Measurements from ENCODE around the gene CD93.

CD93 gene

DNA sequence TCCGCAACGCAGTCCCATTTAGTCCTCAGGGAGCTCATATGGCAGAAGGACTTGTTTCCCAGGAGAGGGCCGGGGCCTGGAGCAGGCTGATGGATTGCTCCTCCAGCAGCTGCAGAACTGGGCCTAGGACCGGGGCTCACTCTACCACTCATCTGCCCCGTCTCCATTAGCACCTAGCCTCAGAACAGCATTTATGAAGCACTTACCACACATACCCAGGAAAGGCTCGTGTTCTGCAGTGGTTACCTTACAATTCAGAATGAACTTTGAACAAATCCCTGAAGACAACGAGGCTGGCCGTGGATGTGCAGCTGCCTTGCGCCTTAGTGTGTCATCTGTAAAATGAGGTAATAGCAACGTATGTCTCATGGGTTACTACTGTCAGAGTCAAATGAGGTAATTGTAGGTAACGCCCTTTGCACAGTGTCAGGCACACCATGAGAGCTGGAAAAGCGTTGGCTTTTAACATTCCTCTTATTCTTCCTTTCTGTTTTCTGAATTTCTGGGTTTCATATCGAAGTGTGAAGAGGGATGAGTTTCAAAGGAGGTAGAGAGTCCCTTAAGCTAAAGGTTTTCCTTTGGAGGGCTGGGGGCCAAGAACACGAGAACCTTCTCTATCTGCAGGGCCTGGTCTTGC is 46.3 kb upstream of the CD93 start:
- no peak for ATAC-seq
- TF ChIP-seq RARB (CRISPR knock-in tag; IDR thresholded peaks at IDR 0.05) (no peak), ZNF8 (CRISPR knock-in tag; IDR thresholded peaks at IDR 0.05) (no peak), ZNF70 (CRISPR knock-in tag; IDR thresholded peaks at IDR 0.05) (no peak), TOX (CRISPR knock-in tag; IDR thresholded peaks at IDR 0.05; ENCODE audit: borderline replicate concordance) (no peak), TCF4 (CRISPR knock-in tag; IDR thresholded peaks at IDR 0.05; ENCODE audit: borderline replicate concordance) (no peak)
- TF ChIP-seq, protein P1, sequence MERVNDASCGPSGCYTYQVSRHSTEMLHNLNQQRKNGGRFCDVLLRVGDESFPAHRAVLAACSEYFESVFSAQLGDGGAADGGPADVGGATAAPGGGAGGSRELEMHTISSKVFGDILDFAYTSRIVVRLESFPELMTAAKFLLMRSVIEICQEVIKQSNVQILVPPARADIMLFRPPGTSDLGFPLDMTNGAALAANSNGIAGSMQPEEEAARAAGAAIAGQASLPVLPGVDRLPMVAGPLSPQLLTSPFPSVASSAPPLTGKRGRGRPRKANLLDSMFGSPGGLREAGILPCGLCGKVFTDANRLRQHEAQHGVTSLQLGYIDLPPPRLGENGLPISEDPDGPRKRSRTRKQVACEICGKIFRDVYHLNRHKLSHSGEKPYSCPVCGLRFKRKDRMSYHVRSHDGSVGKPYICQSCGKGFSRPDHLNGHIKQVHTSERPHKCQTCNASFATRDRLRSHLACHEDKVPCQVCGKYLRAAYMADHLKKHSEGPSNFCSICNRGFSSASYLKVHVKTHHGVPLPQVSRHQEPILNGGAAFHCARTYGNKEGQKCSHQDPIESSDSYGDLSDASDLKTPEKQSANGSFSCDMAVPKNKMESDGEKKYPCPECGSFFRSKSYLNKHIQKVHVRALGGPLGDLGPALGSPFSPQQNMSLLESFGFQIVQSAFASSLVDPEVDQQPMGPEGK (CRISPR knock-in tag; IDR thresholded peaks at IDR 0.05; ENCODE audit: borderline replicate concordance), result no peak

DNA sequence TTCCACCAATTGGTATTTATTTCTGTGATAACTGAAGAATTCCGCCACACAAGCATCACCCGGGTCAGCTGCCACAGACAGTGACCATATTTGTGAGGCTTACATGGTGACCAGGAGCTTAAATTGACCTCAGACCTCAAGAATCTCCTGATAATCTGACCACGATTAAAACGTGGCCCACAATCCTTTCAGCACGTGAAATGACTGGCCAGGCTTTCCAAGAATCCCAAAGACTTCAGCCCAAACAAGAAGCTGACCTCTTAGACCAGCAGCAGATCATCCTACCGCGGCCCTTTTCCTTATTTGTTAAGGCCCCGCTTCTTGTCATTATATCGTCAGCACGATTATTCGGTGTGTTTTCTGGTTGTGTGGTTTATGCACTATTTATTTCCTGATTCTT is 45.6 kb upstream of the CD93 start:
- no peak for ATAC-seq
- TF ChIP-seq RARB (CRISPR knock-in tag; IDR thresholded peaks at IDR 0.05) (no peak), SNAI2 (CRISPR knock-in tag; IDR thresholded peaks at IDR 0.05) (no peak), ZNF565 (CRISPR knock-in tag; conservative IDR thresholded peaks at IDR 0.05; ENCODE audit: low read depth) (no peak), BACH2 (CRISPR knock-in tag; IDR thresholded peaks at IDR 0.05; ENCODE audit: borderline replicate concordance) (no peak), ZNF8 (CRISPR knock-in tag; IDR thresholded peaks at IDR 0.05) (no peak), PPARA (CRISPR knock-in tag; IDR thresholded peaks at IDR 0.05; ENCODE audit: borderline replicate concordance) (no peak), ZFP30 (CRISPR knock-in tag; IDR thresholded peaks at IDR 0.05) (no peak), ESRRG (CRISPR knock-in tag; IDR thresholded peaks at IDR 0.05) (no peak), ZFP3 (CRISPR knock-in tag; IDR thresholded peaks at IDR 0.05) (no peak), ISL1 (CRISPR knock-in tag; IDR thresholded peaks at IDR 0.05) (no peak), ARNTL (CRISPR knock-in tag; IDR thresholded peaks at IDR 0.05; ENCODE audit: borderline replicate concordance, low read depth) (no peak), ZNF70 (CRISPR knock-in tag; IDR thresholded peaks at IDR 0.05) (no peak), TCF4 (CRISPR knock-in tag; IDR thresholded peaks at IDR 0.05; ENCODE audit: borderline replicate concordance) (no peak), OSR1 (CRISPR knock-in tag; IDR thresholded peaks at IDR 0.05) (no peak), TOX (CRISPR knock-in tag; IDR thresholded peaks at IDR 0.05; ENCODE audit: borderline replicate concordance) (no peak)
- TF ChIP-seq, protein P2, sequence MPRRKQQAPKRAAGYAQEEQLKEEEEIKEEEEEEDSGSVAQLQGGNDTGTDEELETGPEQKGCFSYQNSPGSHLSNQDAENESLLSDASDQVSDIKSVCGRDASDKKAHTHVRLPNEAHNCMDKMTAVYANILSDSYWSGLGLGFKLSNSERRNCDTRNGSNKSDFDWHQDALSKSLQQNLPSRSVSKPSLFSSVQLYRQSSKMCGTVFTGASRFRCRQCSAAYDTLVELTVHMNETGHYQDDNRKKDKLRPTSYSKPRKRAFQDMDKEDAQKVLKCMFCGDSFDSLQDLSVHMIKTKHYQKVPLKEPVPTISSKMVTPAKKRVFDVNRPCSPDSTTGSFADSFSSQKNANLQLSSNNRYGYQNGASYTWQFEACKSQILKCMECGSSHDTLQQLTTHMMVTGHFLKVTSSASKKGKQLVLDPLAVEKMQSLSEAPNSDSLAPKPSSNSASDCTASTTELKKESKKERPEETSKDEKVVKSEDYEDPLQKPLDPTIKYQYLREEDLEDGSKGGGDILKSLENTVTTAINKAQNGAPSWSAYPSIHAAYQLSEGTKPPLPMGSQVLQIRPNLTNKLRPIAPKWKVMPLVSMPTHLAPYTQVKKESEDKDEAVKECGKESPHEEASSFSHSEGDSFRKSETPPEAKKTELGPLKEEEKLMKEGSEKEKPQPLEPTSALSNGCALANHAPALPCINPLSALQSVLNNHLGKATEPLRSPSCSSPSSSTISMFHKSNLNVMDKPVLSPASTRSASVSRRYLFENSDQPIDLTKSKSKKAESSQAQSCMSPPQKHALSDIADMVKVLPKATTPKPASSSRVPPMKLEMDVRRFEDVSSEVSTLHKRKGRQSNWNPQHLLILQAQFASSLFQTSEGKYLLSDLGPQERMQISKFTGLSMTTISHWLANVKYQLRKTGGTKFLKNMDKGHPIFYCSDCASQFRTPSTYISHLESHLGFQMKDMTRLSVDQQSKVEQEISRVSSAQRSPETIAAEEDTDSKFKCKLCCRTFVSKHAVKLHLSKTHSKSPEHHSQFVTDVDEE (CRISPR knock-in tag; IDR thresholded peaks at IDR 0.05), result no peak
- TF ChIP-seq, protein P3, sequence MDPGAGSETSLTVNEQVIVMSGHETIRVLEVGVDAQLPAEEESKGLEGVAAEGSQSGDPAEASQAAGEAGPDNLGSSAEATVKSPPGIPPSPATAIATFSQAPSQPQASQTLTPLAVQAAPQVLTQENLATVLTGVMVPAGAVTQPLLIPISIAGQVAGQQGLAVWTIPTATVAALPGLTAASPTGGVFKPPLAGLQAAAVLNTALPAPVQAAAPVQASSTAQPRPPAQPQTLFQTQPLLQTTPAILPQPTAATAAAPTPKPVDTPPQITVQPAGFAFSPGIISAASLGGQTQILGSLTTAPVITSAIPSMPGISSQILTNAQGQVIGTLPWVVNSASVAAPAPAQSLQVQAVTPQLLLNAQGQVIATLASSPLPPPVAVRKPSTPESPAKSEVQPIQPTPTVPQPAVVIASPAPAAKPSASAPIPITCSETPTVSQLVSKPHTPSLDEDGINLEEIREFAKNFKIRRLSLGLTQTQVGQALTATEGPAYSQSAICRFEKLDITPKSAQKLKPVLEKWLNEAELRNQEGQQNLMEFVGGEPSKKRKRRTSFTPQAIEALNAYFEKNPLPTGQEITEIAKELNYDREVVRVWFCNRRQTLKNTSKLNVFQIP (CRISPR knock-in tag; IDR thresholded peaks at IDR 0.05; ENCODE audit: borderline replicate concordance, low read depth), result no peak
- TF ChIP-seq, protein P1 (CRISPR knock-in tag; IDR thresholded peaks at IDR 0.05; ENCODE audit: borderline replicate concordance), result no peak
- TF ChIP-seq, protein P4, sequence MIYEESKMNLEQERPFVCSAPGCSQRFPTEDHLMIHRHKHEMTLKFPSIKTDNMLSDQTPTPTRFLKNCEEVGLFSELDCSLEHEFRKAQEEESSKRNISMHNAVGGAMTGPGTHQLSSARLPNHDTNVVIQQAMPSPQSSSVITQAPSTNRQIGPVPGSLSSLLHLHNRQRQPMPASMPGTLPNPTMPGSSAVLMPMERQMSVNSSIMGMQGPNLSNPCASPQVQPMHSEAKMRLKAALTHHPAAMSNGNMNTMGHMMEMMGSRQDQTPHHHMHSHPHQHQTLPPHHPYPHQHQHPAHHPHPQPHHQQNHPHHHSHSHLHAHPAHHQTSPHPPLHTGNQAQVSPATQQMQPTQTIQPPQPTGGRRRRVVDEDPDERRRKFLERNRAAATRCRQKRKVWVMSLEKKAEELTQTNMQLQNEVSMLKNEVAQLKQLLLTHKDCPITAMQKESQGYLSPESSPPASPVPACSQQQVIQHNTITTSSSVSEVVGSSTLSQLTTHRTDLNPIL (CRISPR knock-in tag; IDR thresholded peaks at IDR 0.05; ENCODE audit: low read depth), result no peak
- TF ChIP-seq, protein P5, sequence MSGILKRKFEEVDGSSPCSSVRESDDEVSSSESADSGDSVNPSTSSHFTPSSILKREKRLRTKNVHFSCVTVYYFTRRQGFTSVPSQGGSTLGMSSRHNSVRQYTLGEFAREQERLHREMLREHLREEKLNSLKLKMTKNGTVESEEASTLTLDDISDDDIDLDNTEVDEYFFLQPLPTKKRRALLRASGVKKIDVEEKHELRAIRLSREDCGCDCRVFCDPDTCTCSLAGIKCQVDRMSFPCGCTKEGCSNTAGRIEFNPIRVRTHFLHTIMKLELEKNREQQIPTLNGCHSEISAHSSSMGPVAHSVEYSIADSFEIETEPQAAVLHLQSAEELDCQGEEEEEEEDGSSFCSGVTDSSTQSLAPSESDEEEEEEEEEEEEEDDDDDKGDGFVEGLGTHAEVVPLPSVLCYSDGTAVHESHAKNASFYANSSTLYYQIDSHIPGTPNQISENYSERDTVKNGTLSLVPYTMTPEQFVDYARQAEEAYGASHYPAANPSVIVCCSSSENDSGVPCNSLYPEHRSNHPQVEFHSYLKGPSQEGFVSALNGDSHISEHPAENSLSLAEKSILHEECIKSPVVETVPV (CRISPR knock-in tag; IDR thresholded peaks at IDR 0.05), result no peak
